HG03039 (cell line): Measurements from ENCODE around the gene ZFP36L1.

ENCODE experiments used
- ATAC-seq: cut with Tn5 transposase; IDR thresholded peaks from one replicate; pipeline ENCODE4 v1.9.1; 2021; ENCODE audit warnings: mild to moderate bottlenecking, moderate library complexity; ENCODE audit not compliant: unreplicated experiment

Gene ZFP36L1

GRCh38 chr14:68741839-68742470, 50.9 kb downstream of the ZFP36L1 start:
- peak; percentile 68 for ATAC-seq

GRCh38 chr14:68741477-68741791, 51.4 kb downstream of the ZFP36L1 start:
- no peak for ATAC-seq

GRCh38 chr14:68740788-68741476, 51.9 kb downstream of the ZFP36L1 start:
- ATAC-seq, result no peak

GRCh38 chr14:68739701-68740100, 53.2 kb downstream of the ZFP36L1 start:
- ATAC-seq, result no peak

GRCh38 chr14:68738559-68738958, 54.3 kb downstream of the ZFP36L1 start:
- no peak for ATAC-seq
